A549 (cell line): Measurements from ENCODE around the gene TEPSIN.

ENCODE experiments used
- BHLHE40 ChIP-seq: IDR thresholded peaks from 2 replicates; pipeline ENCODE4 v1.6.1; 2012; ENCODE audit warnings: low read depth, low read length, inconsistent platforms
- CHD2 ChIP-seq: fragments of 150-350 bp; IDR thresholded peaks from 2 replicates; pipeline ENCODE4 v1.6.1; 2014; ENCODE audit warnings: low read length; ENCODE audit not compliant: partially characterized antibody
- CTCF ChIP-seq: fragments of >200 bp; sonication (Bioruptor Twin); formaldehyde crosslinking; IDR thresholded peaks from 3 replicates; pipeline ENCODE4 v1.5.1; 2016
- EP300 ChIP-seq, 2 experiments: fragments of >200 bp; sonication (Bioruptor Twin); formaldehyde crosslinking; IDR thresholded peaks; 2 replicates in 1 of 2; 3 replicates in 1 of 2; pipeline ENCODE4 v1.6.1; 2016 to 2017
- ESRRA ChIP-seq: fragments of 150-350 bp; IDR thresholded peaks from 2 replicates; pipeline ENCODE4 v1.6.1; 2014; ENCODE audit warnings: mild to moderate bottlenecking, low read length, borderline replicate concordance
- HDAC2 ChIP-seq: fragments of 200-600 bp; sonication (generic); IDR thresholded peaks from 2 replicates; pipeline ENCODE4 v1.6.1; 2016
- KDM1A ChIP-seq: fragments of 200-600 bp; sonication (generic); IDR thresholded peaks from 2 replicates; pipeline ENCODE4 v1.6.1; 2016; ENCODE audit warnings: low read depth, mild to moderate bottlenecking
- MAFK ChIP-seq: fragments of 450-650 bp; IDR thresholded peaks from 2 replicates; pipeline ENCODE4 v1.6.1; 2014; ENCODE audit not compliant: partially characterized antibody
- MYC ChIP-seq: IDR thresholded peaks from 2 replicates; pipeline ENCODE4 v1.6.1; 2012; ENCODE audit warnings: mild to moderate bottlenecking, inconsistent platforms, low read length, improper control_type of control experiment, borderline replicate concordance
- PBX3 ChIP-seq: IDR thresholded peaks from 2 replicates; pipeline ENCODE4 v1.6.1; 2012
- RAD21 ChIP-seq, 2 experiments: fragments of >200 bp in 1 of 2; sonication (Bioruptor Twin) in 1 of 2; formaldehyde crosslinking in 1 of 2; IDR thresholded peaks in 1 of 2; conservative IDR thresholded peaks in 1 of 2; 2 replicates in 1 of 2; 3 replicates in 1 of 2; pipeline ENCODE4 v1.6.1; 2012 to 2018; ENCODE audit warnings: inconsistent platforms in 1 of 2
- RFX5 ChIP-seq: fragments of 450-650 bp; IDR thresholded peaks from 2 replicates; pipeline ENCODE4 v1.7.1; 2014; ENCODE audit warnings: antibody characterized with exemption, mild to moderate bottlenecking, moderate library complexity
- RNF2 ChIP-seq: fragments of 200-600 bp; sonication (generic); IDR thresholded peaks from 2 replicates; pipeline ENCODE4 v1.6.1; 2016; ENCODE audit warnings: low read depth, mild to moderate bottlenecking, antibody characterized with exemption, moderate library complexity, borderline replicate concordance
- TP53 ChIP-seq: fragments of 250-450 bp; sonication (Bioruptor Pico); IDR thresholded peaks from 2 replicates; pipeline ENCODE4 v1.5.0; 2021; ENCODE audit warnings: mild to moderate bottlenecking, moderate library complexity

DNA sequence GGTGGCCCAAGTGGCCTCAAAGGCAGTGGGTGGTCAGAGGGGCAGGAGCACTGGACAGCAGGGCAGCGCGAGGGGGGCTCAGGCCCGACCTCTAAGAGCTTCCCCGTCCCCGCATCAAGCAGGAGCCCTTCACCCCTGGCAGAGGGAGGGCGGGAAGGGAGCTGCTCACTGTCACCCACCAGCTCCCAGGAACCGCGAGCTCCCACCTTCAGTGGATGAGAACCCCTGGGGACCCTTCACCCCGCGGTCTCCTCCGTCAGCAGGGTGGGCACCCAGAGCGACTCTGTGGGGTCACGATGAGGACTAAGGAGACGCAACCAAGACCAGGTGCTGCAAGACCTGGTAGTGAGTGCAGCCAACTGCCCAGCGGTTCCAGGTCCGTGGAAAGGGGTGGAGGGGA, 29.7 kb downstream of the TEPSIN start:
- TF ChIP-seq KDM1A: no peak
- TF ChIP-seq MAFK: no peak
- no peak for TF ChIP-seq ESRRA
- no peak for TF ChIP-seq CTCF
- TF ChIP-seq RFX5: no peak
- TF ChIP-seq PBX3: no peak
- no peak for TF ChIP-seq HDAC2
- TF ChIP-seq CHD2: no peak
- no peak for TF ChIP-seq RNF2
- no peak for TF ChIP-seq EP300 (IDR thresholded peaks at IDR 0.05)
- no peak for TF ChIP-seq RAD21 (conservative IDR thresholded peaks at IDR 0.05 in 1 of 2, IDR thresholded peaks at IDR 0.05 in 1 of 2)
- no peak for TF ChIP-seq BHLHE40
- no peak for TF ChIP-seq MYC
- no peak for TF ChIP-seq TP53 (CRISPR knock-in tag)
